CD4-positive, alpha-beta memory T cell (primary cell): Measurements from ENCODE around the gene ATP8A1. TPM values are rescaled to one million over a fixed set of nuclear protein-coding genes. Genes with fewer than 3 reads are reported as not detected.
"Not testable (repeated sequence)": the region's sequence is repeated elsewhere in the genome, so short reads cannot be mapped to it uniquely, and the experiment has no call there.

Source experiments
- CTCF ChIA-PET: fragments of 350-600 bp; sonication (Branson Sonifier 250); formaldehyde crosslinking; loops from one replicate; lab custom pipeline; 2021; ENCODE audit warnings: inconsistent platforms; ENCODE audit not compliant: partially characterized antibody; lab: Charles Lee
- POLR2A ChIA-PET: fragments of 350-600 bp; sonication (Branson Sonifier 250); formaldehyde crosslinking; loops from one replicate; lab custom pipeline; 2021; ENCODE audit not compliant: partially characterized antibody; lab: Charles Lee
- DNase-seq, 5 donors: peaks; one replicate each; pipeline versions ENCODE4 v3.0.0 to v3.0.0-alpha.2; 2020 to 2022; ENCODE audit warnings: mixed read lengths in 1 of 5
- H3K27ac ChIP-seq: one replicate; pipeline ENCODE4 v1.7.0; 2013; ENCODE audit warnings: low read depth, low read length
- H3K27me3 ChIP-seq: 2 replicates; pipeline ENCODE4 v1.7.0; 2013; ENCODE audit warnings: mild to moderate bottlenecking, low read length, moderate library complexity; ENCODE audit not compliant: insufficient read depth
- H3K36me3 ChIP-seq: 2 replicates; pipeline ENCODE4 v1.7.0; 2013; ENCODE audit warnings: mild to moderate bottlenecking, low read length, moderate library complexity; ENCODE audit not compliant: insufficient read depth
- H3K4me1 ChIP-seq: 2 replicates; pipeline ENCODE4 v1.7.0; 2013; ENCODE audit warnings: mild to moderate bottlenecking, low read length, moderate library complexity; ENCODE audit not compliant: insufficient read depth
- H3K4me3 ChIP-seq, 2 donors: one replicate each; pipeline ENCODE4 v1.7.0; 2013; ENCODE audit warnings: low read length in 2 of 2, mild to moderate bottlenecking in 1 of 2
- H3K9me3 ChIP-seq, 2 donors: one replicate each; pipeline ENCODE4 v1.7.0; 2013; ENCODE audit warnings: low read length in 2 of 2, control low read depth in 1 of 2; ENCODE audit not compliant: control insufficient read depth in 1 of 2
- H3K27ac Mint-ChIP-seq, 7 donors: one replicate each; pipeline ENCODE4 v1.8.0; 2020 to 2021; ENCODE audit warnings: mixed read lengths in 7 of 7, mild to moderate bottlenecking in 6 of 7, inconsistent platforms in 3 of 7, moderate library complexity in 3 of 7
- H3K27me3 Mint-ChIP-seq, 2 donors: one replicate each; pipeline ENCODE4 v1.8.0; 2020 to 2021; ENCODE audit warnings: mixed read lengths in 2 of 2
- H3K36me3 Mint-ChIP-seq, 2 donors: one replicate each; pipeline ENCODE4 v1.8.0; 2020 to 2021; ENCODE audit warnings: mixed read lengths in 2 of 2, inconsistent platforms in 1 of 2, mild to moderate bottlenecking in 1 of 2
- H3K4me1 Mint-ChIP-seq, 4 donors: one replicate each; pipeline ENCODE4 v1.8.0; 2020 to 2021; ENCODE audit warnings: mixed read lengths in 4 of 4, mild to moderate bottlenecking in 1 of 4
- H3K4me3 Mint-ChIP-seq, 8 donors: one replicate each; pipeline ENCODE4 v1.8.0; 2020 to 2021; ENCODE audit warnings: mixed read lengths in 8 of 8, mild to moderate bottlenecking in 7 of 8, moderate library complexity in 6 of 8, inconsistent platforms in 3 of 8
- H3K9me3 Mint-ChIP-seq, 8 donors: one replicate each; pipeline ENCODE4 v1.8.0; 2020 to 2021; ENCODE audit warnings: mixed read lengths in 8 of 8, mild to moderate bottlenecking in 5 of 8, inconsistent platforms in 3 of 8, moderate library complexity in 1 of 8
- intact Hi-C: fragments of 100-400 bp; cut with micrococcal nuclease; formaldehyde crosslinking; loops from one replicate; pipeline ENCODE4 v1.15.1; 2023
- polyA plus RNA-seq, 2 donors: library from polyadenylated mRNA; unstranded; fragments of 300-500 nt; fragmentation: Illumina TruSeq; gene quantifications; one replicate each; pipeline ENCODE4 v1.2.3, GENCODE V29; 2021
- total RNA-seq, 2 experiments: library from RNA; stranded (reverse); gene quantifications; one replicate each; pipeline ENCODE4 v1.2.3, GENCODE V29; 2021

ATP8A1 gene
- total and polyA plus RNA-seq, 4 experiments from 2014 or later = 4.3 to 33.5 (median 17.7) TPM

DNA sequence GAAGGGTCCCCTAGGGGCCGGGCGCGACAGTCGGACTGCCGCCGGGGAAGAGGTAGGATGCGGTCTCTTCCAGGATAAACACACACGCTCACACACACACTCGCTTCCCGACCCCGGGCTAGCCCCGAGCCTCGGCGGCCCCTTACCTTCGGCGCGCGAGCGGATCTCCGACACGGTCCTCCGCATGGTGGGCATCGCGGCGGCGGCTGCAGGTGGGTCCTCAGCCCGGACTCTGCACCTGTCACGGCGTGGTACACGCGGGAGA is 294 bp downstream of the ATP8A1 start:
- Histone ChIP-seq H3K4me1 (peaks cover 27% of the 10 kb centered on the region), H3K27ac (peak overlapping the region; percentile 66), H3K36me3 (no peaks in the 10 kb centered on the region), H3K4me3 (peak overlapping the region; percentile 62 to 90), H3K9me3 (no peaks in the 10 kb centered on the region), H3K27me3 (no peaks in the 10 kb centered on the region)
- CTCF ChIA-PET = interaction anchor here (0.9 to 2.4 kb wide), 16 partner anchors 9 to 93 kb away, joined by 3 to 15 read pairs (median 5); no protein-coding TSS in a partner anchor
- peaks cover 29 to 52% (median 43%) of the 10 kb centered on the region in 4 donors for H3K4me1 Mint-ChIP-seq
- DNase-seq = no peak
- peak overlapping the region; percentile 88 to 97 (median 94) for H3K27ac Mint-ChIP-seq
- H3K9me3 Mint-ChIP-seq = peaks cover 0 to 13% (median 4%) of the 10 kb centered on the region in 8 donors
- POLR2A ChIA-PET = interaction anchor here (0.7 to 5.7 kb wide), 25 partner anchors 9 to 94 kb away, joined by 3 to 81 read pairs (median 5); no protein-coding TSS in a partner anchor
- peaks cover 18 to 19% of the 10 kb centered on the region in 2 donors for H3K36me3 Mint-ChIP-seq
- peak overlapping the region; percentile 91 to 99 (median 97) for H3K4me3 Mint-ChIP-seq
- H3K27me3 Mint-ChIP-seq = no peaks in the 10 kb centered on the region
- intact Hi-C loops = loop anchor here (2.0 kb wide), 2 partner anchors 22 to 88 kb away; no protein-coding TSS in a partner anchor

DNA sequence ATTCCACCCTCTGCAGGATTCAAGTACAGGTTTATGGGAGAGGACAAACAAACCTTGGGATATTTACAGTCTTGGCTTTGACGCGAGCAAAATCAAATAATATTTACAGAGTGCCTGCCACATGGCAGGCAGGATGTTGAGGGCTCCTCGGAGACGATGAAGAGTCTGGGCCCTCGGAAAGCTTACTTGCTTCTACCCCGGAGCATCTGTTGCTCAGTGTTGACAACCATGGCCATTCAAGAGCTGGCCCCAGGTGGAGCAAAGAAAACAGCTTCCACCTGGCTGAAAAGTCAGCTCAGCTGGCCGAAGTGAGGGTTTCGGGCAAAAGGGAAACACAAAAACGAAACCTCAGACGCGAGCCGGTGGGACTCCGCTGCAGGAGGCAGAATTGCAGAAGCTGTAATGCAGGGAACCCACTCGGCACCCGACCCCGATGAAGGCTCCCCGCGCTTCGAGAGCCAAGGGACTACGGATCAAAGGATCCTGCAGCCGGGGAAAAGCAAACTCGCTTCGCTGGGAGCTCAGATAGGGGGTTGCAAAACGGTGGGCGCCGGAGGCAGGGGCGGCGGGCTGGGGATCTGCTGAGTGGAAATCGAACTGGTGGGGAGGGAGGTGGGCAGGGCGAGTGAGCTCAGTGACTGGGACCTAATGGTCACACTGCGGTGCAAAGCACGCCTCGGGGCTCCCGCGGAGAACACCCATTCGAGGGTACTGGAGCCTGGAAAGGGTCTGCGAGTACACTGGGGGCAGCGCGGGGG is 805 bp downstream of the ATP8A1 start:
- H3K4me3 ChIP-seq = peak overlapping the region; percentile 62 to 90
- Mint-ChIP-seq H3K9me3 (peaks cover 0 to 14% (median 5%) of the 10 kb centered on the region in 8 donors), H3K27ac (peak overlapping the region; percentile 88 to 97 (median 94)), H3K27me3 (no peaks in the 10 kb centered on the region), H3K4me1 (peaks cover 29 to 57% (median 44%) of the 10 kb centered on the region in 4 donors), H3K4me3 (peak overlapping the region; percentile 91 to 99 (median 97)), H3K36me3 (peaks cover 19% of the 10 kb centered on the region in 2 donors)
- no peaks in the 10 kb centered on the region for H3K9me3 ChIP-seq
- no peaks in the 10 kb centered on the region for H3K27me3 ChIP-seq
- ChIA-PET CTCF (interaction anchor here (0.7 to 2.4 kb wide), 17 partner anchors 9 to 93 kb away, joined by 3 to 15 read pairs (median 5); no protein-coding TSS in a partner anchor), POLR2A (interaction anchor here (0.8 to 5.7 kb wide), 23 partner anchors 9 to 95 kb away, joined by 3 to 81 read pairs (median 5); no protein-coding TSS in a partner anchor)
- intact Hi-C loops = loop anchor here (2.0 kb wide), 2 partner anchors 21 to 87 kb away; no protein-coding TSS in a partner anchor
- peaks cover 27% of the 10 kb centered on the region for H3K4me1 ChIP-seq
- DNase-seq = peak; percentile 38 to 61 (median 54)
- H3K27ac ChIP-seq = peak overlapping the region; percentile 66
- H3K36me3 ChIP-seq = no peaks in the 10 kb centered on the region

DNA sequence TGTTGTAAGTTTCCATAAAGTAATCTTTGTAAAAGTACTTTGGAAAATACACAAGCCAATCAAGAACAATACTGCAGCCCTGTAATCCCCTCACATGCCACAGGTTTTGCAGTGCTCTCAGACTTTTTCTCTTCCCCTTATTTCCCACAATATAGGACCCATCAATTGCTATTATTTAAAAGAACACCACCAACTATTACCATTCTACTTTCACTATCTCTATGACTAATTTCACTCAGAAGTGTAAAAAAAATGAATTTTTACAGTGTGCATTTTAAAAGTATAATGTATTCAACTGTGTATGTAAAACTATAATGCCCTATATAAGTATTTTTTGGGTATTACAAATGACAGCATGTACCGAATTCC is 1.7 kb downstream of the ATP8A1 start:
- Mint-ChIP-seq H3K9me3 (peaks cover 0 to 18% (median 5%) of the 10 kb centered on the region in 8 donors), H3K4me3 (peak overlapping the region; percentile 91 to 99 (median 97)), H3K36me3 (peaks cover 19 to 24% of the 10 kb centered on the region in 2 donors), H3K27ac (peak overlapping the region; percentile 88 to 97 (median 94)), H3K4me1 (peaks cover 31 to 64% (median 47%) of the 10 kb centered on the region in 4 donors), H3K27me3 (no peaks in the 10 kb centered on the region)
- H3K4me3 ChIP-seq = peak overlapping the region in 1 of 2 donors; percentile 90
- intact Hi-C loops = no loop called here
- peak overlapping the region; percentile 66 for H3K27ac ChIP-seq
- no peaks in the 10 kb centered on the region for H3K36me3 ChIP-seq
- CTCF ChIA-PET = interaction anchor here (1.2 to 2.3 kb wide), 4 partner anchors 14 to 94 kb away, joined by 3 to 15 read pairs (median 4); no protein-coding TSS in a partner anchor
- peaks cover 27% of the 10 kb centered on the region for H3K4me1 ChIP-seq
- no peaks in the 10 kb centered on the region for H3K9me3 ChIP-seq
- H3K27me3 ChIP-seq = no peaks in the 10 kb centered on the region
- no peak for DNase-seq
- POLR2A ChIA-PET = interaction anchor here (0.8 to 5.7 kb wide), 5 partner anchors 14 to 51 kb away, joined by 3 to 81 read pairs (median 5); no protein-coding TSS in a partner anchor

DNA sequence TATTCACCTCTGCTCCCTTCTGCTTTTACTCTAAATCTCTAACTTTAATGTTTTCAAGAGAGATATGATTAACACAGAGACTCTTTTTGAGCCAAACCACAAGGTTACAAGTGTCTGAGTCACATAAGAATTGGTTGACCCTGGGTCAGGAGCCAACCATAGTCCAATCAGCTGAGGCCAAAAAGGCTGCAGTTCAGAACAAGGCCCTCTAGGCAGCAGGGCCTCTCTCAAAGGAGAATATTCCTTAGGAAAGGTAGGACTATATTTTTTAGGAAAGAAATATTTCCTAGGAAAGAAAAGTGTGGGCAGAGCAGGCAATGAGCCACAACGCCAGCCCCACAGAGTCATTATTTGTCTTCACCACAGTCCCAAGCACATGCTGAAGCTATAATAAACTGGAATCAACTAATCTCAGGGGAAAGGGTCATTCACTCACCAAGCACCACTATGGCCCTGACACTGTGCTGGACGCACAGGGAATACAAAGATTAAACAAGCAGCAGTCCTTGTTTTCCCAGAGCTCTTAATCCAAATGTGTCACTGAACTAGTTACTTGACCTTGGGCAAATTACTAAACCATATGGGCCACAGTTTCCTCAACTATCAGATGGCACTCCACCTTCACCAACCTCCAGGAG is 2.2 kb downstream of the ATP8A1 start:
- ChIA-PET CTCF (interaction anchor here (0.6 to 1.2 kb wide), 2 partner anchors 95 to 163 kb away, joined by 3 read pairs; no protein-coding TSS in a partner anchor), POLR2A (interaction anchor here (0.8 kb wide), 1 partner anchor 17 kb away, joined by 3 read pairs; no protein-coding TSS in a partner anchor)
- peaks cover 0 to 18% (median 5%) of the 10 kb centered on the region in 8 donors for H3K9me3 Mint-ChIP-seq
- intact Hi-C loops = no loop called here
- DNase-seq = no peak
- H3K9me3 ChIP-seq = no peaks in the 10 kb centered on the region
- H3K4me1 Mint-ChIP-seq = peaks cover 32 to 69% (median 50%) of the 10 kb centered on the region in 4 donors
- H3K27ac Mint-ChIP-seq = peak overlapping the region; percentile 31 to 97 (median 94)
- H3K27ac ChIP-seq = no peak overlapping the region
- H3K36me3 Mint-ChIP-seq = peaks cover 21 to 24% of the 10 kb centered on the region in 2 donors
- H3K27me3 ChIP-seq = no peaks in the 10 kb centered on the region
- peak overlapping the region; percentile 91 to 99 (median 97) for H3K4me3 Mint-ChIP-seq
- no peaks in the 10 kb centered on the region for H3K36me3 ChIP-seq
- no peaks in the 10 kb centered on the region for H3K27me3 Mint-ChIP-seq
- H3K4me3 ChIP-seq = peak overlapping the region in 1 of 2 donors; percentile 90
- H3K4me1 ChIP-seq = peaks cover 27% of the 10 kb centered on the region

DNA sequence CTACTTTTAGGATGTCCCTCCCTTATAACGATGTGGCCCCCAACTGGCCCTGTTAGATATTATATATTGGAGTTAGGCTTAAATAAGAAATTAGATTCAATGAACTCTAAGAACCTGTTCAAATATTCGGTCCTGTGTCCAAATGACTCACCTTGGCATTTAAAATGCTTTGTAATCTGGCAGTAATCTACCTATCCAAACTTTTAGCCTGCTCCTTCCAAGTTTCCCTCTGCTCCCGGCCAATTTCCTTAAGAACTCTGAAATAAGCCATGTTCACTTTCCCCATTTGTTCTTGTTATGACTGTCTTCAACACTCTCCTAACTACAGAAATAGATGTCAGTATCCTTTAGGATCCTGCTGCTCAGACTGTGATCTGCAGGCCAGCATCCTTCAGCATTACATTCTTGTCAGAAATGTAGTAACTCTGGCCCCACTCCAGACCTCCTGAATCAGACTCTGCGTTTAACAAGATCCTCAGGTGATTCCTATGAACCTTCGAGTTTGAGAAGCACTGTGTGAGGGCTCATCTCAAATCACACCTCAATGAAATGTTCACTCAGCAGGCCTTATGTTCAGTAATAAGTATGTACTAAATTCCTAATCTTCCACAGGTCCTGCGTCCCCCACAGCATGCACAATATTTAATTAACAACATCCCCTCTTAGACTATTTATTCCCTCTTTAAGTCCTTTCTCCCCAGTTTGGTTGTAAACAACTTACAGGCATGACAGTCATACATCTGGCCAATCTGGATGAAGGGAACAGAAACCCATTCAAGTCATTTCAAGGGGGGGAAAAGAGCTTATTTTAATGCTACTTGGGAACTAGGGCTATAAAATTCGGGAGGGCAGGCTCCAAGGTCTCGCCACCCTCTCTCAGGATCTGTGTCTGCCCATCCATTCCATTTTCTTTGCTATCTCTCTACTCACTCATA is 3.0 kb downstream of the ATP8A1 start:
- Mint-ChIP-seq H3K27me3 (no peaks in the 10 kb centered on the region), H3K9me3 (peaks cover 0 to 18% (median 5%) of the 10 kb centered on the region in 8 donors), H3K36me3 (peaks cover 21 to 24% of the 10 kb centered on the region in 2 donors), H3K4me1 (peaks cover 35 to 68% (median 54%) of the 10 kb centered on the region in 4 donors), H3K27ac (peak overlapping the region in 4 of 7 donors; percentile 23 to 88 (median 48)), H3K4me3 (peak overlapping the region in 6 of 8 donors; percentile 3 to 99 (median 94))
- CTCF ChIA-PET = interaction anchor here (0.6 to 1.2 kb wide), 2 partner anchors 96 to 163 kb away, joined by 3 read pairs; no protein-coding TSS in a partner anchor
- intact Hi-C loops = no loop called here
- Histone ChIP-seq H3K27ac (no peak overlapping the region), H3K4me3 (no peak overlapping the region), H3K36me3 (no peaks in the 10 kb centered on the region), H3K4me1 (peaks cover 27% of the 10 kb centered on the region), H3K27me3 (no peaks in the 10 kb centered on the region), H3K9me3 (no peaks in the 10 kb centered on the region)
- DNase-seq = no peak
- POLR2A ChIA-PET = interaction anchor here (0.8 kb wide), 1 partner anchor 18 kb away, joined by 3 read pairs; no protein-coding TSS in a partner anchor

DNA sequence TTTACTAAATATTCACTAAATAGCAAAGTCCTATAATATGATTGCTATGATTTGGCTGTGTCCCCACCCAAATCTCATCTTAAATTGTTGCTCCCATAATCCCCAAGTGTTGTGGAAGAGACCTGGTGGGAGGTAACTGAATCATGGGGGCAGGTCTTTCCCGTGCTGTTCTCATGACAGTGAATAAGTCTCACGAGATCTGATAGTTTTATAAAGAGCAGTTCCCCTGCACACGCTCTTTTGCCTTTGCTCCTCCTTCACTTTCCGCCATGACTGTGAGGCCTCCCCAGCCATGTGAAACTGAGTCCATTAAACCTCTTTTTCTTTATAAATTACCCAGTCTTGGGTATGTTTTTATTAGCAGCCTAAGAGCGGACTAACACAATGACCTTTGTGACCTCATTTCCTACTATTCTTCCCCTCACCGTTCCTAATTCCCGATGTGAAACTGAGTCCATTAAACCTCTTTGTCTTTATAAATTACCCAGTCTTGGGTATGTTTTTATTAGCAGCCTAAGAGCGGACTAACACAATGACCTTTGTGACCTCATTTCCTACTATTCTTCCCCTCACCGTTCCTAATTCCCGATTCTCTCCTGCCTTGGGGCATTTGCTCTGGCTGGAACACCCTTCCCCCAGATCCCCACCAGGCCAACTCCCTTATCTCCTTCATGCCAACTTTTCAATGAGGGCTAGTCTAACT is 4.2 kb downstream of the ATP8A1 start:
- intact Hi-C loops, H3K9me3 ChIP-seq, H3K27me3 Mint-ChIP-seq, H3K27me3 ChIP-seq, H3K36me3 ChIP-seq, DNase-seq, H3K27ac ChIP-seq, POLR2A ChIA-PET, CTCF ChIA-PET, H3K4me3 ChIP-seq: not testable (repeated sequence)
- Mint-ChIP-seq H3K4me1 (peaks cover 28 to 56% (median 50%) of the 10 kb centered on the region in 4 donors), H3K27ac (peak overlapping the region in 2 of 7 donors; percentile 32), H3K9me3 (peaks cover 0 to 18% (median 5%) of the 10 kb centered on the region in 8 donors), H3K4me3 (peak overlapping the region in 1 of 8 donors; percentile 3), H3K36me3 (peaks cover 21 to 24% of the 10 kb centered on the region in 2 donors)
- H3K4me1 ChIP-seq = peaks cover 19% of the 10 kb centered on the region
